Measurements from ENCODE around the gene CA9.
"Not testable (repeated sequence)": the region's sequence is repeated elsewhere in the genome, so short reads cannot be mapped to it uniquely, and the experiment has no call there.

The CA9 gene

DNA sequence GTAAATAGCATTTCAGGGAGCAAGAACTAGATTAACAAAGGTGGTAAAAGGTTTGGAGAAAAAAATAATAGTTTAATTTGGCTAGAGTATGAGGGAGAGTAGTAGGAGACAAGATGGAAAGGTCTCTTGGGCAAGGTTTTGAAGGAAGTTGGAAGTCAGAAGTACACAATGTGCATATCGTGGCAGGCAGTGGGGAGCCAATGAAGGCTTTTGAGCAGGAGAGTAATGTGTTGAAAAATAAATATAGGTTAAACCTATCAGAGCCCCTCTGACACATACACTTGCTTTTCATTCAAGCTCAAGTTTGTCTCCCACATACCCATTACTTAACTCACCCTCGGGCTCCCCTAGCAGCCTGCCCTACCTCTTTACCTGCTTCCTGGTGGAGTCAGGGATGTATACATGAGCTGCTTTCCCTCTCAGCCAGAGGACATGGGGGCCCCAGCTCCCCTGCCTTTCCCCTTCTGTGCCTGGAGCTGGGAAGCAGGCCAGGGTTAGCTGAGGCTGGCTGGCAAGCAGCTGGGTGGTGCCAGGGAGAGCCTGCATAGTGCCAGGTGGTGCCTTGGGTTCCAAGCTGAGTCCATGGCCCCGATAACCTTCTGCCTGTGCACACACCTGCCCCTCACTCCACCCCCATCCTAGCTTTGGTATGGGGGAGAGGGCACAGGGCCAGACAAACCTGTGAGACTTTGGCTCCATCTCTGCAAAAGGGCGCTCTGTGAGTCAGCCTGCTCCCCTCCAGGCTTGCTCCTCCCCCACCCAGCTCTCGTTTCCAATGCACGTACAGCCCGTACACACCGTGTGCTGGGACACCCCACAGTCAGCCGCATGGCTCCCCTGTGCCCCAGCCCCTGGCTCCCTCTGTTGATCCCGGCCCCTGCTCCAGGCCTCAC, at the start of gene CA9:
TSS of gene CA9 (plus strand) at position 797 of the 893 bp plus-strand sequence. CDS start at position 829, 32 bp downstream.
- no peak for FAIRE-seq

DNA sequence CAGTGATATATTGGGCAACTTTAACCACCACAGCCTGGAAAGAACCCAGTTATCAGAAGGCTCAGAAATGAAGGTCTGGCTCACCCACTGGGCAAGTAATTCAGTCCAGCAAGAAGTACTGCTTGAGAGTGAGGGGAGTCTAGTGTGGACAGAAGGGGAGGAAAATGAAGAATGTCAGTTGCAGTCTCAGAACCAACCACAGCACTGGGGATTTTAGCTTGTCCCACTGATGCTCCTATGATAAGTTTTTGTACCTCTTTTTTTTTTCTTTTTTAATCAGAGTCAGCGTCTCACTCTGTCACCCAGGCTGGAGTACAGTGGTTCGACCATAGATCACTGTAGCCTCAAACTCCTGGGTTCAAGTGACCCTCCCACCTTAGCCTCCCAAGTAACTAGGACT, 46.2 kb upstream of the CA9 start:
- FAIRE-seq = no peak

DNA sequence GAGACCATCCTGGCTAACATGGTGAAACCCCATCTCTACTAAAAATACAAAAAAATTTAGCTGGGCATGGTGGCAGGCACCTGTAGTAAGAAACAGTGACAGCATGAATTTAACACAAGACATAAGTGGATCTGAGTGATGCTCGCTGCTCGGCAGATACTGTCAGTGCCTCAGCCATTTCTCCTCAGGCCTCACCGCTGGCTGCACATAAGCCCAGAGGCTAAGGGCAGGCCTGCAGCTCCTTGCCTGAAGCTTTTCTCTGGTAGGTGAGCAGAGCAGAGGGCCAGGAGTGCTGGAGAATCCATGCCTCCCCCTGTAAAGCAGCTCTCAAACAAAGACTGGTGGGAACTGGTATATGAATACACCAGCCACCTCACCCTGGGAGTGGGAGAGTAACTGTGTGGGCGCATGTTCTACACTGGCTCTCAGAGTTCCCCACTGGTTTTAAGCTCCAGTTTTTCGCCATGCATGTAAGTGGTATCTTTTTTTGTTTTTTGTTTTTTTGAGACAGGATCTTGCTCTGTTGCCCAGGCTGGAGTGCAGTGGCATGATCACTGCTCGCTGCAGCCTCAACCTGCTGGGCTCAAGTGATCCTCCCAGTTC, 45.2 kb upstream of the CA9 start:
- FAIRE-seq = no peak

DNA sequence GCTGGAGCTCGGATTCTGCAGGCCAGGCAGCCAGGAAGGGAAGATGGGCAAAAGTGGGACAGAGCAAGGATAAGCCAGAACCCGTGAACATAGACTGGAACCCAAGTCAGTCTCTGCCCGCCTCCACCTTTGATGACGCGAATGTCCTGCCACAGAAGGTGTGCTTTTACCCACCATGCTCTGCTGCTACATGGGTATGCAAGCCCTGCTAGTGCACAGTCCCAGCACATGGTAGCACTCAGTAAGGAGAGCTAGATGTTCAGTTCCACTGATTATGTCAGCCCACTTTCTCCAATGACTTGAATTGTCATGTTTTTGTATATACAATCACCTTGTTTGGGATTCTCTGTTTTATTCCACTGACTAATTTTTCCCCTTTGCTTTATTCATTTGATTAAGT, 44.1 kb upstream of the CA9 start:
- no peak for FAIRE-seq

DNA sequence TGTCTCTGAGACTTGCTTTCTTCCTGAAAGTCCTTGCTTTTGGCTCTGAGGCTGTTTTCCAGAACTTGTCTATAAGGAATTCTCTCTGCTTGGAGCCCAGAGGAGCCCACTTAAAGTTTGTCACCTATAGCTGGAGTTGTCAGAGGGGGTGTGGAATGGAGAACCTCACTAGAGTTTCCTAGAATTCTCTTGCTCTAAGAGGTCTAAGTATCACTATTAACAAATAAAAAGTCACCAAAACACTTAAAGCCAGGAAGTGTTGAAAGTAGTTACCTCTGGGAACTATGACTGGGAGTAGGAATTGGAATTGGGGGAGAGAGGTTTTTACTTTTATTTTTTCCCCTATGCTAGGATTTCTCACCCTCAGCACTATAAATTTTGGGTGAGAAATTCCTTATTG, 38.0 kb upstream of the CA9 start:
- no peak for FAIRE-seq

DNA sequence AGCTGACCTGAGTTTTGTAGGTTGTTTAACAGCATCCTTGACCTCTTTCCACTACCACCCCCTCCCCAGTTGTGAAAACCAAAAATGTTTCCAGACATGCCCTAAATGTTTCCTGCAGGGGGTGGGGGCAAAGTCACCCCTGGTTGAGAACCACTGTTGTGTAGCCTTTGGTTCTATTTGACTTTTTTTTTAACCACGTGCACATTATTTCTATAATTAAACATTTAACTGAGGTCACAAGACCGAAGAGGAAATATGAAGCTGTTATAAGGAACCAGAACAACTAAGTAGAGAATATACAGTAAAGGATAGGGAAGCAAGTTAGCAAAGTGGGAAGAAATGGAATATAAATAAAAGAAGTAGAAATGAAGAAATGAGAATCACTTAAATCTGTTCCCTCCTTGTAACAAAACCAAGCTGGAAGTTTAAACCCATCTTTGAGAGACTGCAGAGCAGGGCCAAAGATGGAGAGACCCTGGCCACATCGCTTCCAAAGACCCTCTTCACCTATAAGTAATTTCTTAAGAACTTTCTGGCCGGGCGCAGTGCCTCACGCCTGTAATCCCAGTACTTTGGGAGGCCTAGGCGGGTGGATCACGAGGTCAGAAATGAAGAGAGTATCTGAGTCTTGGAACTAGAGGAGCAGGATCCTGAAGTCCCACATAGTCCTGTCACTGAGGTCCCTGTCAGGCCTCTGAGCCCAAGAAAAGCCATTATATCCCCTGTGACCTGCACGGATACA, 37.4 kb upstream of the CA9 start:
- no peak for FAIRE-seq

DNA sequence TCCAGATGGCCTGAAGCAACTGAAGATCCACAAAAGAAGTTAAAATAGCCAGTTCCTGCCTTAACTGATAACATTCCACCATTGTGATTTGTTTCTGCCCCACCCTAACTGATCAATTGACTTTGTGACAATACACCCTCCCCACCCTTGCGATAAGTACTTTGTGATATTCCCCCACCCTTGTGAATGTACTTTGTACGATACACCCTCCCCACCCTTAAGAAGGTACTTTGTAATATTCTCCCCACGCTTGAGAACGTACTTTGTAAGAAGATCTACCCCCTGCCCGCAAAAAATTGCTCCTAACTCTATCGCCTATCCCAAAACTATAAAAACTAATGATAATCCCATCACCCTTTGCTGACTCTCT, 36.9 kb upstream of the CA9 start:
- FAIRE-seq = not testable (repeated sequence)

DNA sequence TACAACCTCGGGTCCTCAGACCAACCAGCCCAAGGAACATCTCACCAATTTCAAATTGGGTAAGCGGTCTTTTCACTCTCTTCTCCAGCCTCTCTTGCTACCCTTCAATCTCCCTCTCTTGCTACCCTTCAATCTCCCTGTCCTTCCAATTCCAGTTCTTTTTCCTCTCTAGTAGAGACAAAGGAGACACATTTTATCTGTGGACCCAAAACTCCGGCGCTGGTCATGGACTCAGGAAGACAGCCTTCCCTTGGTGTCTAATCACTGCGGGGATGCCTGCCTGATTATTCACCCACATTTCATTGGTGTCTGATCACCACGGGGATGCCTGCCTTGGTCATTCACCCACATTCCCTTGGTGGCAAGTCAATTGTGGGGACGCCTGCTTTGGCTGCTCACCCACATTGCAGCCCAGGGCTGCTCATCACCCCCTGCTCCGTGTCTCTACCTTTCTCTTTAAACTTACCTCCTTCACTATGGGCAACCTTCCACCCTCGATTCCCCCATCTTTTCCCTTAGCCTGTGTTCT, 36.2 kb upstream of the CA9 start:
- not testable (repeated sequence) for FAIRE-seq

DNA sequence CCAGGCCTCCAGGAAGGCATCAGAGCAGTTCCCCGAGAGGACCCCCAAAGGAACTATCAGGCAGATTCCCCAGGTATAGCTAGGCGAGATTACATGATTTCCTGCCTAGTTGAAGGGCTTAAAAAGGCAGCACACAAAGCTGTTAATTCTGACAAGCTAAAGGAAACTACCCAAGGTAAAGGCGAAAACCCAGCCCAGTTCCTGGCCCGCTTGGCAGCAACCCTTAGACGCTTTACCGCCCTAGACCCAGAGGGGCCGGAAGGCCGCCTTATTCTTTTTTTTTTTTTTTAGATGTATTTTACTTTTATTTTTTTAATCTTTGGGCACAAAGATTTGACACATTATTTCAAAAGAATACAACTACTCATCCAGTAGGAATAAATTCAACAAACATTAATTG, 35.0 kb upstream of the CA9 start:
- not testable (repeated sequence) for FAIRE-seq

DNA sequence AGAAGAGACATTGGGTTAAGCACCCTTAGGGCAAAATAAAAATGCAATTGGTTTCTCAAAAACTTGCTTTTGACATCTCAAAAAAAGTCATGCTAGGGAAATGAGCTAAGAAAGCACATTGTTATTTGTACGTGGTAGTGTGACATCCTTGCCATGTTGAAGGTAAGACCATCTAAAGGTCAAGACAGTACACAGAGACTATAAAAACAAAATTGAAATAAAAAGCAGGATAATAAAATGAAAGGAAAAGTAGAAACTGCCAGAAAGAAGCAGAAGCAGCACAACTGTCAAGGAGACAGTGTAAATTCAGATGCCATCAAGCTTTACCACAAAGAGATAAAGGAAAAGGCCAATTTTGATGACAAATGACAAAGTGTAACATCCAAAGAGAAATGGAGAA, 34.5 kb upstream of the CA9 start:
- FAIRE-seq = not testable (repeated sequence)

DNA sequence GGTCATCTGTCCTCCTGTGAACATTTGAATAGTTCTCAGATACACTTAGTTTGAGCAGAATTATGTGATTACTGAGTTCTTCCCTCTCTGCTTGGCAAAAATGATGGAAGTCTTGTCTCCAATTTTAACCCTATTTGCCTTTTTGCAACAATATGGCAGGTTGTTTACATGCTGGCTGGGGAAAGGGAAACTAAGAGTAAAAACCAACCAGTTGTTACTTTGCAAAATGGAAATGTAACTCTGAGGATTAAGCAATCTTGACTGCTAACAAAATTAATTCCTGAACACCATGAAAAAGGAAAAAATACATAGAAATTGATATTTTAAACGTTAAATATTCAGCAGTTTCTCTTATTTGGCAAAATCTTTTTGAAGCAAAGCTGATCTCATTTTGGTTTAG, 34.1 kb upstream of the CA9 start:
- no peak for FAIRE-seq

DNA sequence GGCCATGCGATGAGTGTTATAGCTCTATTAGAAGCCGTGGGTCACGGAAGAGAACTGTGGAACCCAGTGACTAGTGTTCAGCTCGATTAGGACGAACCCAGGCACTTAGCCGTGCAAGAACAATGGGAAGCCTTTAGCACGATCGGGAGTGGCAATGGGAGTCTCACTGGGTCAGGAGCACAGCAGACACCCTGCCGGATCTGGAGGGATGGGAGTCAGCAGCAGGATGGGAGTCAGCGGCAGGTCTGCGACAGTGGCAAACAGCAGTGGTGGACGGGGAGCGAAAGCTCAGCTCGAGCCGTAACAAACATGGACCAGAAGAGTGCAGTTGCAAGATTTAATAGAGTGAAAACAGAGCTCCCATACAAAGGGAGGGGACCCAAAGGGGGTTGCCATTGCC, 33.3 kb upstream of the CA9 start:
- not testable (repeated sequence) for FAIRE-seq

DNA sequence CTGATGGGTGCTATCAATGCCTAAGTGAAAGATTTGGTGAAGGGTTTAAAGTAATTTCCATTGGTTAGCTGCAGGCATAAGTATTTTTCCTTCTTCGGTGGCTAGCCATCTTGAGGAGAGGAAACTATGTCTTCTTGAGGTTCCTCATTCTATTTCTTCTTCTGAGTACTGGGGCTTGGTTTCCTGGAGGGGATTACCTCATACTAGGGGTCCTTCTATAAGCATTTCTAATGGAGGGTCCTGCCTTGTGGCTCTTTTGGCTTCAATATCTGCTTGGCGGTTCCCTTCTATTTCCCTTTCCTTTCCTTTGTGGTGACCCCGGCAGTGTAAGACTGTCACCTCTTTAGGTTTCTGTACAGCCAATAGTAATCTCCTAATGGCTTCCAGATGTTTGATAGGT, 32.2 kb upstream of the CA9 start:
- not testable (repeated sequence) for FAIRE-seq

DNA sequence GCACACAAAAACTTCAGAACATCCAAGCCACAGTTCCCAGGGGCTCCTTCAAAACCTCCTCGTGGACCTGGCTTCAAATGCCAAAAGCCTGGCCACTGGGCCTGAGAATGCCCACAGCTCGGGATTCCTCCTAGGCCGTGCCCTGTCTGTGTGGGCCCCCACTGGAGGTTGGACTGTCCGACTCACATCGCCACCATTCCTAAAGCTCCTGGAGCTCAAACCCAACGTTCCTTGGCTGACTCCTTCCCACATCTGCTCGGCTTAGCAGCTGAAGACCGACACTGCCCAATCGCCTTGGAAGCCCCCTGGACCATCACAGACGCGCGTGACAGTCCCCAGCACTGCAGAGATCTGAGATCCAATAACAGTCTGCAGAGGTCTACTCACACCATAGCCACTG, 30.7 kb upstream of the CA9 start:
- no peak for FAIRE-seq

DNA sequence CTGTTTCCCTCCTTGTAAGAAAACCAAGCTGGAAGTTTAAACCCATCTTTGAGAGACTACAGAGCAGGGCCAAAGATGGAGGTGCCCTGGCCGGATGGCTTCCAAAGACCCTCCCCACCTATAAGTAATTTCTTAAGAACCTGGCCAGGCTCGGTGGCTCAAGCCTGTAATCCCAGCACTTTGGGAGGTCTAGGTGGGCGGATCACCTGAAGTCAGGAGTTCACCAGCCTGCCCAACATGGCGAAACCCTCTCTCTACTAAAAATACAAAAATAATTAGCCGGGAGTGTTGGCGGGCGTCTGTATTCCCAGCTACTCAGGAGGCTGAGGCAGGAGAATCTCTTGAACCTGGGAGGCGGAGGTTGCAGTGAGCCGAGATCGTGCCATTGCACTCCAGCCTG, 28.0 kb upstream of the CA9 start:
- FAIRE-seq = not testable (repeated sequence)

DNA sequence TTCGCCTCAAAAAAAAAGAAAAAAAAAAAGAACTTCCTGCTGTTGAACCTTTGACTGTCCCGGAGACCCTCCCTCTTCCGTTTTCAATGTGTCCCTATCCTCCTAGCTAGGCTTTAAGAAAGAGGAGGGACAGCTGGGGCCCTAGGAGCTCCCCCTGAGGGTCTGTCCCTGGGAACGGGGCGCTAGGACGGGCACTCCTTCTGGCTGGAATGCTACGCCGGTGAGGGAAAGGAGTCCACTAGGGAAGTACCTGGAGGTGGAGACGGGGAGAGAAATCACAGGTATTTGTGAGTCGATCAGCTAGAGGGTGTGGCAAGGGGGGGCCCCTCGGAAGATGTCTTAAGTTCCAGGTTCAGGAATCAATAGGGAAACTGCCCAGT, 27.6 kb upstream of the CA9 start:
- no peak for FAIRE-seq

DNA sequence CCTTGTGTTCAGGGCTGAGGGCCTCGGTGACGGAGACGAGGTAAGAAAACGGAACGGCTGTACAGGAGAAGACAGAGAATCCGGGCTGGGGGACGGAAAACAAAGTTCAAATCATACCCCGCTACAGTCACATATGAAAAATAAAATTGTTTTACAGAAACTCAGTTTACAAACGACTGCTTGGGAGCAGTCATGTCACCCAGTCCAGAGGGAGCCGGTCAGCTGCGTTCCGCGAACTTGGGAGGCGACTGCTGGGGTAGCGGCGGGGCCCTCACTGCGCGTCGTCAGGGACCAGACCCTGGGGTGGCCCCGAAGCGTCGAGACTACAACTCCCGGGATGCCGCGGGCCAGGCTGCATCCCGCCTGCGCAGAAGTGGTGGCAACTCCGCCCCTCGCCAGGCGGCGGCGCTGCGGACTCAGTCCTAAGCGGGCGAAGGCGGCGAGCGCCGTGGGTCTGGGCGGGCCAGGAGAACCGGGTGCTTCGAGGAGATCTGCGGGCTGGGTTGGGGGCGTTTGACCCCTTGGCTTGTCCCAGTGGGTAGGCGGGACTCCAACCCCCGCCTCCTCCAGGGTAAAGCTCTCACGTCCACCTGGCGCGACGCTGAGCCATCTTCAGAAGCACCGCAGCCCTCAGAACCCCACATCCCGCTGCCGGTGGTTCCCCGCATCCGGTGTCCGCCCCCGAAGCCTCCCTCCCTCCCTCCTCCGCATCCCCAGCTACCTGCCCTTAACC, 27.0 kb upstream of the CA9 start:
- FAIRE-seq = no peak

DNA sequence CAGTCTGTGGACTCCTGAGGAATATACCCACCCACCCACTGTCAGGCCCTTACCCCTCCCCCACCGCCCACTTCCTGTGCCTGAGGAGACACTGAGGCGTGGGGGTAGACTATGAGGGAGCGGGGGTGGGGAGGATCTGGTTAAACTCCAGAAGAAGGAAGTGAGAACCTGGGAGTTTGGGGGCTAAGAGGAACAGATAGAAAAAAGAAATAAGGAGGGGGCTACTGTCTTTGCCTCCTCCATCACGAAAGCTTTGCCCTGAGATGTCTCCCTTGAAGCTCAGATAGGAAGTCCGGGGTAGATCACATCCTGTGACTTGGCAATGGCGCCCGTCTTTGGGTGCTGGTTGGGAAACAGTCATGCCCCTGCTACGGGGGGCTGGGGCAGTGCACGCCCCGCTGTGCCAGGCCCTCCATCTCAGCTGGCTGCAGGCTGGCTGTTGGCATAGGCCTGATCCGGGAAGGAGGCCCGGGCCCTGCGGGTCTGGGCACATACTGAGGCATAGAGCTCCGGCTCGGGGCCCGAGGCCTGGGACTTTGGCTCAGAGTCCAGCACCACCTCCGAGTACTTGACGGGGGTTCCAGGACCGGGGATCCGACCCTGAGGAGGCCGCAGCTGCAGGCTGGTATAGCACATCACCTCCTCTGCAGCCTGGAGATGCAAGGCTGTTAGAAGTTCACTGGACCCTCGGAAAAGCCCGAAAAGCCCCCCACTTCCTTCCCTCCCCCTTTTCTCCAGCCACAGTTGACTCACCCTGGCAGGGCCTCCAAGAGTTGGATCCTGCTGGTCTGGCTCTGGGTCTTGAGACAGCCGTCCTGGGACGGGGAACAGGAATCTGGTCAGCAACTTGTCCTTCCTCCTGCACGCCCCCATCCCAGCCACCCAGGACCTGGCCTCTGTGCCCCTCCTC, 24.0 kb upstream of the CA9 start:
- no peak for FAIRE-seq

DNA sequence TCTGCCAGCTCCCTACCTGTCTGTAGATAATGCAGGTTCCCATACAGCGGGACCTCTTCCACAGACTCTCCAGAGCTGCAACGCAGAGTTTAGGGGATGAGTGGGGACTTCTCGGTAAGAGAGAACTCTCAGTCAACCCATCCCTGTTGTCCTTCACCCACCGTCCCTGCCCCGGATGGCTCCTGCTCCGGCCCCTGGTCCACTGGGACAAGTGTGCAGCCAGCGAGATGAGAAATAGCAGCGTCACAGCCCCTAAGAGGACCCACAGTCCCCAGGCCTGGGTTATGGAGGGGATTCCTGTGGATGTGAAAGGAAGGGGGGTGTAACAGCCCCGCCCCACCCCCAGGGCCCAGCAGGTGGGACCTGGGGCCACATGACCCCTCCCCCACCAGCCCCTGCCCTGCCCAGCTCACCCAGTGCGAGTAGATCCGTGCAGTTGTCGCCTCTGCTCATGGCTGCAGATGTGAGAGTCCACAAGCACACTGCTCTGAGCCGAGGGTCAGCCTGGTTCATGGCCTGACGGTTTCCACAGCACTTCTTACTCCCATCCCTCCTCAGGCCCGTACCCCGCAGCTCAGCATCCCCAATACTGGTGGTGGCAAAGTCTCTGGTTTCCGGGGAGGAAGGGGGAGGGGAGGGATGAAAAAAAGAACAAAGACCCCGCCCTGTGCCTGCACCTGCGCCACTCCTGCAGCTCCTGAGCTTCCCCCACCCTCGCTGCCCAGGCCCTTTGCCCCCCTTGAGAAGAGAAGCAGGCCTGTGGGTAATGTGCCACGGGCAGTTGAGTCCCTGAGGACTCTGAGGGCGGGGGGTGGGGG, 23.2 kb upstream of the CA9 start, which contains the start of gene SIT1:
TSS of gene SIT1 (minus strand) at position 591 of the 818 bp plus-strand sequence. CDS start at position 513, 78 bp downstream.
- FAIRE-seq = no peak
